ENCODE results near the gene RETSAT.
"Not testable (repeated sequence)": the region's sequence is repeated elsewhere in the genome, so short reads cannot be mapped to it uniquely, and the experiment has no call there.

RETSAT gene

DNA sequence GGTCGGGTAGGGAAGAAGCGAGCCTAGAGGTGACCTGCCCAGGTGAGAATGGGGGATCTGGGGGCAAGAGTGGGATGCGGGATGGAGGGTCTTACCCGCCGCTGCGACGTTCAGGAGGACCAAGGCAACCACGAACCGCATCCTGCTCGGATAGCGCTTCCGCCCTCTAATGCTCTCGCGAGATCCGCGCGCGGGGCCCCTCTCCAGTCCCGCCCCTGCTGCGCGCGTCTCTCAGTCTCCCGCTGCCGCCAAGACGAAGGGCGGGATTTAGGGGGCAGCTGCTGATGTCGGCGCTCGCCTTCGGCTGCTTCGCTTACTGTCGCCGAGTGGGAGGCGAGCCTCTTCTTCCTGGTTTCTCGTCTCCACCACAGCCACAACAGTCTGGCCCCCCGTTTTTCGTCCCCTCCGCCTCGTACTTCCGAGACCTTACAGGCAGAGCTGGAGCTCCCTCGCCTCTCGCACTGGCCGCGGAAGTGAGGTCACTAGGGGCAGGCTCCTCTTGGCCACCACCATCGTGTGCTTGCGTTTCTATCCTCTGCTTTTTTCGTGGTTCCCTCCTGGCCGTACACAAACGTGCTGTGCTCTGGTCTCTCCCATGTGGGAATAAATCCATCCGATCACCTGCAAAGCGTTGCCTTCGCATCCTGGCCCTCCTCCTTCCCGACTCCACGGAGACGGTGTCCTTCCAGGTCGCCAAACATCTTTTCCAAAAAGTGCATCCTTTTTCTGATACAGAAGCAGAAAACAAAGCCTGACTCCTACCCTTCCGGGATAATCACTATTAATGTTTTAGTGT is 26.3 kb downstream of the RETSAT start, which contains the start of gene TGOLN2:
Gene TGOLN2, minus strand, starts transcription at position 168 of the 796 bp plus-strand sequence. Its CDS starts 27 bp downstream, at position 141.
- peak within 1 kb of the TSS; percentile 86 for H3K27ac ChIP-seq
- TF ChIP-seq, protein P1, sequence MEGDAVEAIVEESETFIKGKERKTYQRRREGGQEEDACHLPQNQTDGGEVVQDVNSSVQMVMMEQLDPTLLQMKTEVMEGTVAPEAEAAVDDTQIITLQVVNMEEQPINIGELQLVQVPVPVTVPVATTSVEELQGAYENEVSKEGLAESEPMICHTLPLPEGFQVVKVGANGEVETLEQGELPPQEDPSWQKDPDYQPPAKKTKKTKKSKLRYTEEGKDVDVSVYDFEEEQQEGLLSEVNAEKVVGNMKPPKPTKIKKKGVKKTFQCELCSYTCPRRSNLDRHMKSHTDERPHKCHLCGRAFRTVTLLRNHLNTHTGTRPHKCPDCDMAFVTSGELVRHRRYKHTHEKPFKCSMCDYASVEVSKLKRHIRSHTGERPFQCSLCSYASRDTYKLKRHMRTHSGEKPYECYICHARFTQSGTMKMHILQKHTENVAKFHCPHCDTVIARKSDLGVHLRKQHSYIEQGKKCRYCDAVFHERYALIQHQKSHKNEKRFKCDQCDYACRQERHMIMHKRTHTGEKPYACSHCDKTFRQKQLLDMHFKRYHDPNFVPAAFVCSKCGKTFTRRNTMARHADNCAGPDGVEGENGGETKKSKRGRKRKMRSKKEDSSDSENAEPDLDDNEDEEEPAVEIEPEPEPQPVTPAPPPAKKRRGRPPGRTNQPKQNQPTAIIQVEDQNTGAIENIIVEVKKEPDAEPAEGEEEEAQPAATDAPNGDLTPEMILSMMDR (IDR thresholded peaks at IDR 0.05), result no peak
- TF ChIP-seq ZFX (IDR thresholded peaks at IDR 0.05; ENCODE audit: borderline replicate concordance), result no peak

DNA sequence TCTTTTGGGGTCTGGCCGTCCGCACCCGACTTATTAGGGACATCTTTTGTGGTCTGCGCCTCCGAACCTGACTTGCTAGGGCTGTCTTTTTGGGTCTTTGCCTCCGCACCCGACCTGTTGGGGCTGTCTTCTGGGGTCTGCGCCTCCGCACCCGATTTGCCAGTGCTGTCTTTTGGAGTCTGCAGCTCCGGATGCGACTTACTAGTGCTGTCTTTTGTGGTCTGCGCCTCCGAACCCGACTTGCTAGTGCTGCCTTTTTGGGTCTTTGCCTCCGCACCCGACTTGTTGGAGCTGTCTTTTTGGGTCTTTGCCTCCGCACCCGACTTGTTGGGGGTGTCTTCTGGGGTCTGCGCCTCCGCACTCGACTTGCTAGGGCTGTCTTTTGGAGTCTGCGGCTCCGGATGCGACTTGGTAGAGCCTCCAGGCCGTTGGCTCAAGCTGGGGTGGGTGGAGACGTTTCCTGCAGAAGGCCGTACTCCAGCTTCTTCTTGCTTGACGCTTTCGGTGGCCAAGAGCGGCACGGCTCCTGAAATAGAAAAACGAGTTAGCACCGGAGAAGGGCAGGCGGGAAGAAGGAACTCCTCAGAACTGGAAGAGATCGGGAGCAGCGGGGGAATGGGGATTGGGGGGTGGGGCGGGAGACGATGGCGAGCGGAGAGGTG is 27.0 kb downstream of the RETSAT start:
- H3K27ac ChIP-seq, result peak overlapping the region; percentile 86
- TF ChIP-seq ZFX (IDR thresholded peaks at IDR 0.05; ENCODE audit: borderline replicate concordance), result no peak
- TF ChIP-seq, protein P1 (IDR thresholded peaks at IDR 0.05), result no peak

DNA sequence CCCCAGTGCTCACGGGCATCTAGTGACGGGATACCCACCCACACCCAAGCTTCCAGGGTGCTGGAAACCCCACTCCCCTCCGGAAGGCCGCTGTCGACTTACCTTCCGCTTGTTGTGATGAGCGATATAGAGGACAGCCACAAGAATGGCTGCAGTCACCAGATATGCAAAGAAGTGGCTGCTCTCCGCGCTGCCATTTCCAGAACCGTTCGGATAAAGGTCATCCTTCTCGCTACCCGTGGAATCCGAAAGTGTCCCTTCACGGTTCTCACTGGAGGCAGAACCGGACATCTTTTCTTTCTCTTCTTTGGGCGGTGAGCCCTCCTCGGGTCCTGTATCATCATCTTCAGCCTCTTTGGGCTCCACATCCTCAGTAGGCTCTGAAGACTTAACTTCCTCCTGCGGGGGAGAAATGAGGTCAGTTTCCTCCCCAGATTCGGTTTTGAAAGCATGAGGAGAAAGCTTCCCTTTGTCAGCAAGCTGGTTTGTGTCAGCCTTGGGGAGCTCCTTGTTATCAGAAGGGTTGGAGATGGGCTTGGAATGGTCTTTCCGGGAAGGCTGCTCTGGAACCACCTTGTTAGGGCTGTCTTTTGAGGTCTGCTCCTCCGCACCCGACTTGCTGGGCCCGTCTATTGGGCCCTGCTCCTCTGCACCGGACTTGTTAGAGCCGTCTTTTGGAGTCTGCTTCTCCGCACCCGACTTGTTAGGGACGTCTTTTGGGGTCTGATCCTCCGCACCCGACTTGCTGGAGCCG is 27.7 kb downstream of the RETSAT start:
- no peak for TF ChIP-seq ZFX (IDR thresholded peaks at IDR 0.05; ENCODE audit: borderline replicate concordance)
- TF ChIP-seq, protein P1 (IDR thresholded peaks at IDR 0.05), result no peak
- H3K27ac ChIP-seq, result no peak overlapping the region

DNA sequence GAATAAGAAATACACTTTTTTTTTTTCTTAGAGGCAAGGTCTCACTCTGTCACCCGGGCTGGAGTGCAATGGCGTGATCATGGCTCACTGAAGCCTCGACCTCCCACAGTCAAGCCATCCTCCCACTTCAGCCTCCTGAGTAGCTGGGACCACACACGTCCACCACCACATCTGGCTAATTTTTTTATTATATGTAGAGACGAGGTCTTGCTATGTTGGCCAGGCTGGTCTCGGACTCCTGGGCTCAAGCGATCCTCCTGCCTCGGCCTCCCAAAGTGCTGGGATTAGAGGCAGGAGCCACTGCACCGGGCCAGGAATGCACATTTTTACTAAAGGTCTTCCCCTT is 28.9 kb downstream of the RETSAT start:
- H3K27ac ChIP-seq, result no peak overlapping the region
- TF ChIP-seq, protein P1 (IDR thresholded peaks at IDR 0.05), result no peak
- TF ChIP-seq ZFX (IDR thresholded peaks at IDR 0.05; ENCODE audit: borderline replicate concordance), result no peak

DNA sequence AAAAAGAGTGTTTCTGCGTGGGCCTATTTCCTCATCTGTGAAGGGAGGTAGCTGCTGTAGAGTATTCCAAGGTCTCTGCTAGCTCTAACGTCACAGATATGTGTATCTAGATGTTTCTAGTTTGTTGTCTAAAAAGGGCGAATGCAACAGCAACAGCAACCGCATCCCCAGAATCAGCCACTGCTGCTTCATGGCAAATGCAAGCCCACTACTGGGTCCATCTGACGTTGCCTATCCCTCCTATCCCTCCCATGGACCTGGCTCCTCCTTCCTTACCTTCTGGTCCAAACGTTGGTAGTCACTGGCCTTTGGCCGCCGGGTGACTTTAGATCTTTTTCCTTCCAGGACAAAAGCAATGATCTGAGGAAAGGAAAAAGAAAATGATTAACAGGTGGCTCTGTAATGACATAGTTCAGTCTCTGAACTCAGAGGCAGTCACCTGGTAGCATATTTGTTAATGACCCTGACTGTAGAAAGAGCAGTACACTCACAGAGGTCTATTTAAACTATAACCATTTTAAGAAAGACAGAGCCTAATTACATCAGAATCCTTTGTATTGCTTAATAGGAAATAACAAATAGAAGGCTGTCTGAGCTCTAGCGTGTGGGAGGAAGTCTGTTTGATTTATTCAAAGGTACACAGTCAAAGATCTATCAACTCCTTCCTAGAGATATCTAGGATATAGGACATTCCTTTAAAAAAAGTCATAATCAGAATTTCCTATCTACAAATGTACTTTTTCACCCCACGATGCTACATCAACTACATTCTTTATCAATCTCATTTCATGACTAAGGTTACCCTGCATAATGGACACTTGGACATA is 29.5 kb downstream of the RETSAT start:
- TF ChIP-seq ZFX (IDR thresholded peaks at IDR 0.05; ENCODE audit: borderline replicate concordance), result no peak
- TF ChIP-seq, protein P1 (IDR thresholded peaks at IDR 0.05), result no peak
- no peak overlapping the region for H3K27ac ChIP-seq

DNA sequence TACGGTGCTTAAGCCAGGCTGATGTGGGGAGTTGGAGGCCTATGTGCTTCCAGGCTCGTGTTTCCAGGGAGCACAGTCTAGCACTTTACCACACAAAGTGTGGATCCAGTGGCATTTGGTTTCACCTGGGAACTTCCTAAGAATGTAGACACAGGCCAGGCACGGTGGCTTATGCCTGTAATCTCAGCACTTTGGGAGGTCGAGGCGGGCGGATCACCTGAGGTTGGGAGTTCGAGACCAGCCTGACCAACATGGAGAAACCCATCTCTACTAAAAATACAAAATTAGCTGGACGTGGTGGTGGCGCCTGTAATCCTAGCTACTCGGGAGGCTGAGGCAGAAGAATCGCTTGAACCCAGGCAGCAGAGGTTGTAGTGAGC is 30.4 kb downstream of the RETSAT start:
- H3K27ac ChIP-seq, result not testable (repeated sequence)

DNA sequence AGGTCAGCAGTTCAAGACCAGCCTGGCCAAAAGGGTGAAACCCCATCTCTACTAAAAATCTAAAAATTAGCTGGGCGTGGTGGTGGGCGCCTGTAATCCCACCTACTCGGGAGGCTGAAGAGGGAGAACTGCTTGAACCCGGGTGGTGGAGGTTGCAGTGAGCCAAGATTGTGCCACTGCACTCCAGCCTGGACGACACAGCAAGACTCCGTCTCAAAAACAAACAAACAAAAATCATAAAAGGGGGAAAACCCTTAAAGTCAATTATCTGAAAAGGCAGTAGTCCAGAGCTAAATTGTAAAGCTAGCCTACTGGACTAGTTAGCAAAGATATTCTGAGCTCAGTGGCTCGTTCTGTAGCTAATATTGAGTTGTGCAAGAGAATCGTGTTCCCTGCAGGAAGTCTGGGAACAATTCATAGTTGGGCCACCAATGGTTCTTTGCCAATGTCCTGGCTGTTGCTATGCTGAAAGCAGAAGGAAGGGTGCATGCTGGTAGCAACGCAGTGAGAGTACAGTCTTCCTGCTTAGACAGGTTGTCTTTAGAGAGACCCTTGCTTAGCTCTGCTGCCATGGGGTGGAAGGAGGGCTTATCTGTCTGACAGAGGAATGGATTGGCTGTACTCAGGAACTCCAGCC is 30.9 kb downstream of the RETSAT start:
- no peak overlapping the region for H3K27ac ChIP-seq
- TF ChIP-seq, protein P1 (IDR thresholded peaks at IDR 0.05), result no peak
- TF ChIP-seq ZFX (IDR thresholded peaks at IDR 0.05; ENCODE audit: borderline replicate concordance), result no peak
